Lower leg skin (tissue), 4 donors: ENCODE results near the gene ADORA2B. TPM values are rescaled to one million over a fixed set of nuclear protein-coding genes. Genes with fewer than 3 reads are reported as not detected.

ENCODE experiments used
- DNase-seq, 2 donors: peaks; one replicate each; pipeline ENCODE4 v3.0.0-alpha.2; 2019; ENCODE audit warnings: low spot score in 2 of 2
- H3K4me3 ChIP-seq: fragments of 200-600 bp; sonication (generic); 2 replicates; pipeline ENCODE4 v1.5.1; 2017; ENCODE audit warnings: mild to moderate bottlenecking, low read depth; ENCODE audit not compliant: poor library complexity, severe bottlenecking
- POLR2A ChIP-seq, 2 donors: fragments of 450-650 bp; IDR thresholded peaks; one replicate each; pipeline ENCODE4 v1.6.1; 2016 to 2017; ENCODE audit warnings: antibody characterized with exemption in 2 of 2, mild to moderate bottlenecking in 1 of 2, moderate library complexity in 1 of 2
- WGBS, 2 donors: methylation state at CpG; one replicate each; pipeline ENCODE4 v1.1.5; 2018; 5-methylcytosine and 5-hydroxymethylcytosine counted together
- intact Hi-C: fragments of 100-400 bp; cut with DNase I; formaldehyde crosslinking; loops from one replicate; pipeline ENCODE4 v1.15.0; 2023; ENCODE audit warnings: low total_unique reads
- total RNA-seq, 4 donors: library from RNA; depleted of rRNA; stranded (reverse); fragments of >200 nt; gene quantifications; one replicate each; pipeline ENCODE4 v1.1.0, GENCODE V29; 2016
- TF ChIP-seq, protein P1 (sequence below), 3 donors: fragments of 450-650 bp; IDR thresholded peaks; one replicate each; pipeline ENCODE4 v1.5.1; 2016; ENCODE audit warnings: antibody characterized with exemption in 3 of 3, mild to moderate bottlenecking in 3 of 3, moderate library complexity in 2 of 3

ADORA2B gene
- total RNA-seq, 4 donors from 2014 or later = 21.2 to 37.0 (median 29.8) TPM

DNA sequence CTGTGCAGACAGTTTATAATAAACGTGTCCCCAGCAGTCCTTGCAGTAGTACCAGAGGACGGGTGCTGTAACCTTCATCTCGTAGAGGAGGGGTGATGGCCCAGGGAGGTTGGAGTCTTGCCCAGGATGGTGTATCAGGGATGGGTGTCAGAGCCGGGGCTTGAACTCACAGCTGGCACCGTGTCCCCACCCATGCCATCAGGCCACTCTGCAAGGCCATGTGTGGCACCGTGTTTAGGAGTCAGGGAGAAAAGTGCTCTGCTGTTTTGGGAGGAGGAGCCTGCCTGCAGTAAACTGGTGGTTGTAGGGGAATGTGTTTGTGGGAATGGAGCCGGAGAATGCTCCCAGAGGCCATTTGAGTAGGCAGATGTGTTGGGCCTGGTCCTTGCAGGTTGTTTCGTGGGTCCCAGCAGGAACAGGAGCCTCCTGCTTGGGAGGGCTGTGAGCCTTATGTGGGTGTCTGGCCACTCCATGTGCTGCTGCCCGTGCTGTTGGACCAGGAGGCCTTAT lies 1.7 kb downstream of the ADORA2B start:
- WGBS, 2 donors = 26 to 50% methylated on average over 9 of the region's 9 CpGs
- TF ChIP-seq, protein P1, sequence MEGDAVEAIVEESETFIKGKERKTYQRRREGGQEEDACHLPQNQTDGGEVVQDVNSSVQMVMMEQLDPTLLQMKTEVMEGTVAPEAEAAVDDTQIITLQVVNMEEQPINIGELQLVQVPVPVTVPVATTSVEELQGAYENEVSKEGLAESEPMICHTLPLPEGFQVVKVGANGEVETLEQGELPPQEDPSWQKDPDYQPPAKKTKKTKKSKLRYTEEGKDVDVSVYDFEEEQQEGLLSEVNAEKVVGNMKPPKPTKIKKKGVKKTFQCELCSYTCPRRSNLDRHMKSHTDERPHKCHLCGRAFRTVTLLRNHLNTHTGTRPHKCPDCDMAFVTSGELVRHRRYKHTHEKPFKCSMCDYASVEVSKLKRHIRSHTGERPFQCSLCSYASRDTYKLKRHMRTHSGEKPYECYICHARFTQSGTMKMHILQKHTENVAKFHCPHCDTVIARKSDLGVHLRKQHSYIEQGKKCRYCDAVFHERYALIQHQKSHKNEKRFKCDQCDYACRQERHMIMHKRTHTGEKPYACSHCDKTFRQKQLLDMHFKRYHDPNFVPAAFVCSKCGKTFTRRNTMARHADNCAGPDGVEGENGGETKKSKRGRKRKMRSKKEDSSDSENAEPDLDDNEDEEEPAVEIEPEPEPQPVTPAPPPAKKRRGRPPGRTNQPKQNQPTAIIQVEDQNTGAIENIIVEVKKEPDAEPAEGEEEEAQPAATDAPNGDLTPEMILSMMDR (IDR thresholded peaks at IDR 0.05) = no peak
- no peak for TF ChIP-seq POLR2A (IDR thresholded peaks at IDR 0.05)
- intact Hi-C loops = no loop called here
- no peak for DNase-seq
- no peak overlapping the region for H3K4me3 ChIP-seq

DNA sequence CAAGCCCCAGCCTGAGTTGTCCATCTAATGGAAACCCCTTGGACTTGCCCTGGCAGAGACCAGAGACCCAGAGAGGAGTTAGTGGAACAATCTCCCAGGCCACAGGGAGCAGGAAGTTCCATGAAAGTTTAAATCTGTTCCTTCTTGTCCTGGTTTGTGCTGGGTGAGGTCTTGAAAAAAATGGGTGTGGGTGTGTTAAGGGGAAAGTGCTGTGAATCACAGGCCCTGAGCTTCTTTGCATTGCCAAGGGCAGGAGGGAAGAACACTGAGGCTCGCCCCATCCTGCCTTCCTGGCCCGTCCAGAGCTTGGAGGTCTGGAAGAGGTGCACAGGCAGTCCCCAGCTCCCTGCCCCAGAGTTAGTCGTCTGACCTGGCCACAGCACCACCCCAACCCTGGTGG lies 2.3 kb downstream of the ADORA2B start:
- DNase-seq = no peak
- 32 to 43% methylated on average over 3 of the region's 3 CpGs for WGBS, 2 donors
- intact Hi-C loops = no loop called here
- H3K4me3 ChIP-seq = no peak overlapping the region
- no peak for TF ChIP-seq POLR2A (IDR thresholded peaks at IDR 0.05)

DNA sequence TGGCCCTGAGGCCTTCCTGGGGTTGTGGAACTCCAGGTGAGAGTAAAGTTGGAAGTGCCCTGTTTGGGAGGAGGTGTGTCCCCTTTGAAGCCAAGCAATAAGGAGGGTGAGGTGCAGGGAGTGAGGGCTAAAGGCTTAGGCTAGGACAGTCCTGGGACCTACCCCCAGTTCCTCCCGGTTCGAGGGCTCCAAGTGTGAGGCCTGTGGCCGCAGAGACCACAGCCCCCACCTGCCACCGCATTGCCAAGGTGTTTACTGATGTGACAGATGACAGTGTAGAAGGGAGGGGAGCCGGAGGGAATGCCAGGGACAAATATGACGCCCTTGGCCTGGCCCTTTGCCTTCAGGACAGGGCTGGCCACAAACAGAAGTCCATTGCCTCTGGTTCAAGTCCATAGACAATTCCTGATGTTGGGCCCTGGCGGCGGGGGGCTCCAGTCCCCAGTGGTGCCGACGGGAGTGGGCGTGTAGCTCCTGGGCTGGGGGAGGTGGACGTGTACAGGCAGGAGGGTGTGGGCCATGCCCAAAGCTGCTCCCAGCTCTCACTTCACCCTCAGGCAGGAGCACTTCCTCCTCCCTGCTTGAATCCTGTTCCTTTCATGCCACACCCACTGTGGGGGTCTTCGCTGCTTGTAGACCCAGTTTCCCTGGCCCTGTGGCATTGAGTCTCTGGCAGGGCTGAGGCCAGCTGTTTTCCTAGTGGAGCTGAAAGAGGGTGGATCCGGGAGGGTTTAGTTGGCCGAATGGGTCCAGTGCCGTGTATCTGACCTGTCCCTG lies 3.2 kb downstream of the ADORA2B start:
- DNase-seq = no peak
- TF ChIP-seq POLR2A (IDR thresholded peaks at IDR 0.05) = no peak
- TF ChIP-seq, protein P1 (IDR thresholded peaks at IDR 0.05) = no peak
- H3K4me3 ChIP-seq = no peak overlapping the region
- WGBS, 2 donors = 44 to 63% methylated on average over 10 to 14 of the region's 16 CpGs
- intact Hi-C loops = no loop called here

DNA sequence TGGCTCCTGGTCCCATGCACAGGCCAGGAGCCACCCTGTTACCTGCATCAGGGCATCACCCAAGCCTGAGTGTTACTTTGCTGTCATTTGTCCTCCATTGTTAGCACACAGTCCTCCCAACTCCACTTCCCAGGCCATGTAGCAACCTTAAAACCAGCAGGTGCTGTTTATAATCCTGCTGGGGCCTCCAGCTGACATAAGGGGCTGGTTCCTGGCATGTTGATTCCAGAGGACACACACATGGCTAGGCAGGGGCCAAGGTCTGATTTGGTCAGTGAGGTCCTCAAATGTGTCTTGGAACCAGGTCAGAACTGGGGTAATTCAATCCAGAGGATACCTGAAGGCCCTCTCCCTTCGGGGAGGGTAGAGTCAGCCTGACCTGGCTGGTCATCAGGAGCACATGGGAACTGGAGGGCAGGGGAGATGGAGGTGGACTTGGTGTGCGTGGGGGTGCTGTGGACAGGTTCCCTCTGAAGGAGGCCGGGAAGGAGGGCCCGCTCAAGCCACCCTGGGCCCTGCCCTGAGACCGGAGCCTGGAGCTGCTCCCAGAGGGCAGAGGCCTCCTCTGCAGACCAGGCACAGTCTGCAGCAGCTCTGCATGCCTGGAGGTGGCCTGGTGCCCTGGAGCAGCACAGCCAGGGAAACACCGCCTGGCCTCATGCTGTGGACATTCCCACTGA lies 6.6 kb downstream of the ADORA2B start:
- intact Hi-C loops = no loop called here
- no peak overlapping the region for H3K4me3 ChIP-seq
- 91 to 95% methylated on average over 4 to 6 of the region's 6 CpGs for WGBS, 2 donors
- no peak for DNase-seq
- TF ChIP-seq, protein P1 (IDR thresholded peaks at IDR 0.05) = no peak
- TF ChIP-seq POLR2A (IDR thresholded peaks at IDR 0.05) = no peak

DNA sequence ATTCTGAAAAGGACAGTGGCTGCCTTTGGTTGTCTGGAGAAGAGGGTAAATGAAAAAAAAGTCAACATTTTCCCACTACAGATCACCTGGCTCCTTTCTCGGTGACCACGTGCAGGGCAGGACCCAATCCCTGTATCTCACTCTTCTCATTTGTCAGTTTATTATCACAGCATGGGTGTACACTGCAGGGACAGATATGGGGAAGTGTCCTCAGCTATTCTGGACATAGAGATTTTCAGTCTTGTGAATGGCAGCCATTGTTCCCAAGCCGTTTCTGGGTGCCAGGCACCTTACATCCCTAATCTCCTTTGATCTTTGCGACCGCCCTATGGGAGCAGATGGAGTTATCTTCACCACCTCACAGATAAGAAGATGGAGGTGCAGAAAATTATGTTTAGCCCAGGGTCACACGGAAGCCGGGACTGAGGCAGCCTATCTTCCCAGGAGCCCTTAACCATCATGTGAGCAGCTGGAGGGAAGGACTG lies 7.2 kb downstream of the ADORA2B start:
- intact Hi-C loops = no loop called here
- TF ChIP-seq POLR2A (IDR thresholded peaks at IDR 0.05) = no peak
- no peak for DNase-seq
- WGBS, 2 donors = 85% methylated on average over 7 of the region's 7 CpGs
- H3K4me3 ChIP-seq = no peak overlapping the region

DNA sequence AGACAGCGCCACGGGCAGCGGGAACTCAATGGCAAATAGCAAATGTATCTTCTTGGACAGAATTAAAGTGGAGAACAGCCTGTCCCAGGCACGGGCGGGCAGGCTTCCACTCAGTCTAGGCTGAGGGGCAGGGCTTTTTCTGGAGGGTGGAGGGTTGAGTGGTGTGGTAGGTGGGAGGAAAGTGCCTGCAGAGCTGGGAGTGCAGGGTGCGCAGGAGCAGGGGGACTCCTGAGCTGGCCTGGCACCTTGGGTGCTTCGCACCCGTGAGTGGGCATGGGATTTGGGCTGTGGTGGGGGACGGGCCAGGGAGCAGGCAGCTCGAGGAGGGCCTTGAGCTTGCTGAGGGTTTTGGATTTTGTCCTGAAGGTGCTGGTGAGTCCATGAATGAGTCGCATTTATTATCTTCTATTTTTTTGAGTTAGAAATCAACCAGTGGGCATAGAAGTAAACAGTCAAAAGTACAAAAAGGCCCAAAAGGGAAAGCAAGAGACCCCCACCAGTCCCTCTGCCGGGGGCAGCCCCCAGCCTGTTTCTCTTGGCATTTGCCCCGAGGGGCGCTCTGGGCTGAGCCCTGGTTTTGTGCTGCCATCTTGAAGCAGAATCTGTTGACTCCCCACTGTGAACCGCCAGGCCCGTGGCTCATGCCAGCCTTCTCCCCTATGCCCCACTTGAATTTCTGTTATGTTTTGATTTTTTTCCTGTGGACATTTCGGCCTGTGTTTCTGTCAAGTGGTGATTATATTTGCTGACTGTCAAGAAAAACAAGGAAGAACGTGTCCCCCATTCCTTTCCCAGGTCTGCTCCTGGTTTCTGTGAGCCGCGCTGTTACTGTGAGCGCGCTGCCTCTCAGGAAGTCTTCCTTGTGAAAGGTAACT lies 8.2 kb downstream of the ADORA2B start:
- intact Hi-C loops = no loop called here
- 80 to 81% methylated on average over 22 of the region's 22 CpGs for WGBS, 2 donors
- no peak overlapping the region for H3K4me3 ChIP-seq
- no peak for TF ChIP-seq POLR2A (IDR thresholded peaks at IDR 0.05)
- TF ChIP-seq, protein P1 (IDR thresholded peaks at IDR 0.05) = no peak
- no peak for DNase-seq
